Left lung (tissue), 10 donors: ENCODE data around the gene UFL1. TPM values are rescaled to one million over a fixed set of nuclear protein-coding genes. Genes with fewer than 3 reads are reported as not detected.

Experiments used
- ATAC-seq: fragments of 200-7000 bp; cut with Tn5 transposase; one replicate; pipeline ENCODE4 v1.9.1; 2020; ENCODE audit warnings: moderate library complexity
- DNase-seq, 4 donors: peaks; one replicate each; pipeline ENCODE4 v3.0.0-alpha.2; 2013 to 2020
- H3K27ac ChIP-seq, 2 donors: fragments of 200-600 bp; sonication (generic) in 1 of 2; one replicate each; pipeline versions ENCODE4 v1.5.0 to v1.8.0; 2020 to 2021
- H3K27me3 ChIP-seq, 2 donors: fragments of 200-600 bp; sonication (generic) in 1 of 2; one replicate each; pipeline versions ENCODE4 v1.5.0 to v1.8.0; 2020 to 2021
- H3K36me3 ChIP-seq, 2 donors: fragments of 200-600 bp; sonication (generic) in 1 of 2; one replicate each; pipeline versions ENCODE4 v1.5.0 to v1.8.0; 2020 to 2021
- H3K4me1 ChIP-seq, 2 donors: fragments of 200-600 bp; one replicate each; pipeline ENCODE4 v1.8.0; 2021
- H3K4me3 ChIP-seq, 2 donors: fragments of 200-600 bp; sonication (generic) in 1 of 2; one replicate each; pipeline versions ENCODE4 v1.5.0 to v1.8.0; 2020 to 2021; ENCODE audit warnings: mild to moderate bottlenecking in 1 of 2
- H3K9me3 ChIP-seq, 2 donors: fragments of 200-600 bp; sonication (generic) in 1 of 2; one replicate each; pipeline versions ENCODE4 v1.5.0 to v1.8.0; 2020 to 2021
- intact Hi-C, 2 donors: fragments of 100-400 bp; cut with DNase I; formaldehyde crosslinking; loops; one replicate each; pipeline versions ENCODE4 v1.11.2 to v1.14.2; 2022
- polyA plus RNA-seq, 6 donors: library from polyadenylated mRNA; unstranded; fragments of 120-200 nt; gene quantifications; one replicate each; pipeline ENCODE4 v1.2.1, GENCODE V29; 2013; ENCODE audit not compliant: insufficient read length in 6 of 6
- total RNA-seq, 2 donors: library from RNA; stranded (reverse); fragmentation: NEBNext Ultra II Directional; extraction: Animal tissue kit (Norgen Biotek cat#: 25700); gene quantifications; one replicate each; pipeline ENCODE4 v1.2.1, GENCODE V29; 2021
- TF ChIP-seq, protein P1 (sequence below), 2 donors: fragments of 200-600 bp; sonication (generic) in 1 of 2; IDR thresholded peaks; one replicate each; pipeline versions ENCODE4 v1.5.0 to v1.8.0; 2021; ENCODE audit warnings: antibody characterized with exemption in 2 of 2
- donor health status: DM: no; HTN: yes; CAD: no.
- donor health status: DM: no; HTN: no; CAD: no.

Gene UFL1
- total and polyA plus RNA-seq, 8 donors, result 24.7 to 41.4 (median 38.0) TPM

- H3K4me1 ChIP-seq, result no peaks in the 10 kb centered on the region
- H3K36me3 ChIP-seq, result no peaks in the 10 kb centered on the region
- DNase-seq (no peak), ATAC-seq (no peak)
- no peak overlapping the region for H3K27ac ChIP-seq
- H3K27me3 ChIP-seq, result no peaks in the 10 kb centered on the region
- intact Hi-C loops, result no loop called here
- H3K9me3 ChIP-seq, result no peaks in the 10 kb centered on the region
- TF ChIP-seq, protein P1, sequence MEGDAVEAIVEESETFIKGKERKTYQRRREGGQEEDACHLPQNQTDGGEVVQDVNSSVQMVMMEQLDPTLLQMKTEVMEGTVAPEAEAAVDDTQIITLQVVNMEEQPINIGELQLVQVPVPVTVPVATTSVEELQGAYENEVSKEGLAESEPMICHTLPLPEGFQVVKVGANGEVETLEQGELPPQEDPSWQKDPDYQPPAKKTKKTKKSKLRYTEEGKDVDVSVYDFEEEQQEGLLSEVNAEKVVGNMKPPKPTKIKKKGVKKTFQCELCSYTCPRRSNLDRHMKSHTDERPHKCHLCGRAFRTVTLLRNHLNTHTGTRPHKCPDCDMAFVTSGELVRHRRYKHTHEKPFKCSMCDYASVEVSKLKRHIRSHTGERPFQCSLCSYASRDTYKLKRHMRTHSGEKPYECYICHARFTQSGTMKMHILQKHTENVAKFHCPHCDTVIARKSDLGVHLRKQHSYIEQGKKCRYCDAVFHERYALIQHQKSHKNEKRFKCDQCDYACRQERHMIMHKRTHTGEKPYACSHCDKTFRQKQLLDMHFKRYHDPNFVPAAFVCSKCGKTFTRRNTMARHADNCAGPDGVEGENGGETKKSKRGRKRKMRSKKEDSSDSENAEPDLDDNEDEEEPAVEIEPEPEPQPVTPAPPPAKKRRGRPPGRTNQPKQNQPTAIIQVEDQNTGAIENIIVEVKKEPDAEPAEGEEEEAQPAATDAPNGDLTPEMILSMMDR (IDR thresholded peaks at IDR 0.05), result no peak
- no peak overlapping the region for H3K4me3 ChIP-seq
Observed at GRCh38 chr6:96582021-96582420, 60.4 kb downstream of the UFL1 start.

DNA sequence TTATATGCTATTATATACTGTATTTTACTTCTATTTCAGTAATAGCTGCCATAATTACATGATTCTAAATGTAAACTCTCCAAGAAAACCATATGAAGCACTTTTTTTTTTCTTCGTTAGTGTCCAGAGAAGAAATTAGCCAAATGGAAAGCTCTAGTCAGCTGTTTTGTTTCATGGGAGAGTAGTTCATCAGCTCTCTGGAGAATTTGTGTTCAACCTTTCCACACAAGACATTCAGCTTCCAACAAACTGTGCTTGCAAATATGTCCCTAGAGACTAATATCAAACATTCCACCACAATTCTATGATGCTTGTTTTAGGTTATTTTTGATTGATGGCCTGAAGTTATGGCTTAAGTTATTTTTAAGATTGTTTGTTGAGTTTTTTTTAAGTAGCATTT lies 60.8 kb downstream of the UFL1 start:
- no peak for DNase-seq
- Histone ChIP-seq H3K9me3 (no peaks in the 10 kb centered on the region), H3K4me3 (no peak overlapping the region), H3K36me3 (no peaks in the 10 kb centered on the region), H3K27ac (no peak overlapping the region), H3K4me1 (no peaks in the 10 kb centered on the region), H3K27me3 (no peaks in the 10 kb centered on the region)
- ATAC-seq, result no peak
- intact Hi-C loops, result no loop called here
- TF ChIP-seq, protein P1 (IDR thresholded peaks at IDR 0.05), result no peak

GRCh38 chr6:96604420-96604819 lies 82.8 kb downstream of the UFL1 start:
- DNase-seq (no peak), ATAC-seq (no peak)
- H3K9me3 ChIP-seq, result no peaks in the 10 kb centered on the region
- no peaks in the 10 kb centered on the region for H3K27me3 ChIP-seq
- H3K4me1 ChIP-seq, result no peaks in the 10 kb centered on the region
- H3K36me3 ChIP-seq, result no peaks in the 10 kb centered on the region
- H3K4me3 ChIP-seq, result no peak overlapping the region
- TF ChIP-seq, protein P1 (IDR thresholded peaks at IDR 0.05), result no peak
- no peak overlapping the region for H3K27ac ChIP-seq
- intact Hi-C loops, result no loop called here

Other genes starting within 250 kb of the UFL1 start
- 10 to 100 TPM; 13.3 to 15.1 TPM for gene FHL5, start 41.3 kb downstream of the UFL1 start, total RNA-seq
- gene FHL5, start 41.3 kb downstream of the UFL1 start, polyA plus RNA-seq, result 1 to 10 TPM; 2.4 to 5.6 (median 3.5) TPM